K562 (cell line): ENCODE data around the gene CIART. TPM values are rescaled to one million over a fixed set of nuclear protein-coding genes. Genes with fewer than 3 reads are reported as not detected.

Experiments used
- ARHGAP35 ChIP-seq: fragments of 450-650 bp; IDR thresholded peaks from 2 replicates; pipeline ENCODE4 v1.6.1; 2018; ENCODE audit not compliant: partially characterized antibody
- BRD9 ChIP-seq: fragments of 450-650 bp; IDR thresholded peaks from 2 replicates; pipeline ENCODE4 v1.6.1; 2018; ENCODE audit warnings: low read depth; ENCODE audit not compliant: partially characterized antibody
- EP300 ChIP-seq: IDR thresholded peaks from 2 replicates; pipeline ENCODE4 v1.6.1; 2012; ENCODE audit warnings: low read length, improper control_type of control experiment
- EP400 ChIP-seq: fragments of 450-650 bp; IDR thresholded peaks from 2 replicates; pipeline ENCODE4 v1.6.1; 2017; ENCODE audit warnings: antibody characterized with exemption, mild to moderate bottlenecking, moderate library complexity
- FOXJ2 ChIP-seq: fragments of 200-800 bp; sonication (Bioruptor generic); IDR thresholded peaks from 2 replicates; pipeline ENCODE4 v1.6.1; 2016; ENCODE audit warnings: missing genetic modification characterization, missing compliant biosample characterization
- FOXP1 ChIP-seq: sonication (generic); formaldehyde crosslinking; IDR thresholded peaks from 2 replicates; pipeline ENCODE4 v1.8.0; 2022; ENCODE audit warnings: mild to moderate bottlenecking, missing genetic modification reagents
- GATAD2A ChIP-seq: fragments of 450-650 bp; IDR thresholded peaks from 2 replicates; pipeline ENCODE4 v1.6.1; 2017
- MBD2 ChIP-seq: sonication (generic); IDR thresholded peaks from 2 replicates; pipeline ENCODE4 v1.6.1; 2016; ENCODE audit warnings: low read depth, borderline replicate concordance
- NFE2L1 ChIP-seq: fragments of 450-650 bp; IDR thresholded peaks from 2 replicates; pipeline ENCODE4 v1.6.1; 2016; ENCODE audit warnings: missing genetic modification characterization, low read depth, mild to moderate bottlenecking, missing compliant biosample characterization, moderate library complexity, borderline replicate concordance
- PHF21A ChIP-seq: fragments of 450-650 bp; IDR thresholded peaks from 2 replicates; pipeline ENCODE4 v1.6.1; 2017; ENCODE audit warnings: low read depth, borderline replicate concordance
- RBBP5 ChIP-seq: fragments of 200-600 bp; sonication (generic); IDR thresholded peaks from 2 replicates; pipeline ENCODE4 v1.6.1; 2012; ENCODE audit warnings: borderline replicate concordance, mild to moderate bottlenecking, low read length, control low read depth, inconsistent platforms; ENCODE audit not compliant: insufficient read depth, poor library complexity, severe bottlenecking
- RBM39 ChIP-seq: fragments of 200-400 bp; formaldehyde crosslinking; optimal IDR thresholded peaks from 2 replicates; pipeline ENCODE3; 2018; ENCODE audit warnings: low read depth, low read length
- RCOR1 ChIP-seq, 2 experiments: IDR thresholded peaks; 2 replicates each; pipeline ENCODE4 v1.6.1; 2012; ENCODE audit warnings: low read depth in 2 of 2, low read length in 2 of 2, borderline replicate concordance in 1 of 2, improper control_type of control experiment in 1 of 2
- SMAD2 ChIP-seq: fragments of 150-350 bp; IDR thresholded peaks from 2 replicates; pipeline ENCODE4 v1.6.1; 2014; ENCODE audit warnings: low read depth, mild to moderate bottlenecking, low read length
- SNRNP70 ChIP-seq: fragments of 200-400 bp; formaldehyde crosslinking; optimal IDR thresholded peaks from 2 replicates; pipeline ENCODE3; 2017; ENCODE audit warnings: low read depth, low read length
- SOX6 ChIP-seq: fragments of 450-650 bp; IDR thresholded peaks from 2 replicates; pipeline ENCODE4 v1.6.1; 2014; ENCODE audit warnings: mild to moderate bottlenecking
- SP2 ChIP-seq: IDR thresholded peaks from 2 replicates; pipeline ENCODE4 v1.6.1; 2011; ENCODE audit warnings: mild to moderate bottlenecking, low read depth, low read length, moderate library complexity; ENCODE audit not compliant: poor library complexity, severe bottlenecking; ENCODE audit errors: extremely low read depth
- SREBF2 ChIP-seq: sonication (generic); formaldehyde crosslinking; IDR thresholded peaks from 2 replicates; pipeline ENCODE4 v1.4.0; 2020; ENCODE audit warnings: mild to moderate bottlenecking, missing genetic modification reagents
- TCF7 ChIP-seq: sonication (generic); IDR thresholded peaks from 2 replicates; pipeline ENCODE4 v1.6.1; 2016; ENCODE audit warnings: antibody characterized with exemption, borderline replicate concordance
- ZNF146 ChIP-seq: IDR thresholded peaks from one replicate; pipeline ENCODE4 v1.6.1; 2018; ENCODE audit warnings: missing compliant biosample characterization; ENCODE audit not compliant: unreplicated experiment
- polyA plus RNA-seq, 8 experiments: library from polyadenylated mRNA; depleted of rRNA in 4 of 8; stranded (reverse) in 5 of 8; unstranded in 3 of 8; fragments of >200 nt; fragmentation: Nextera tagmentation in 2 of 8; fragmentation: Illumina TruSeq in 1 of 8; extraction: Ambion mirVana in 2 of 8; extraction: Trizol in 1 of 8; gene quantifications; 2 replicates each; pipeline versions ENCODE4 v1.2.1 to v1.2.3, GENCODE V29; 2011 to 2014; ENCODE audit warnings: inconsistent platforms in 1 of 8, missing spikeins in 1 of 8
- total RNA-seq, 7 experiments: library from RNA; depleted of rRNA in 6 of 7; stranded (reverse); fragments of >200 nt in 6 of 7; fragmentation: Illumina TruSeq in 2 of 7; extraction: Trizol in 2 of 7; gene quantifications; 2 replicates each; pipeline versions ENCODE4 v1.2.1 to v1.2.3, GENCODE V29; 2011 to 2021; ENCODE audit warnings: low replicate concordance in 1 of 7
- TF ChIP-seq, protein P1 (sequence below), 2 experiments: fragments of 450-650 bp in 1 of 2; sonication (generic) in 1 of 2; formaldehyde crosslinking in 1 of 2; IDR thresholded peaks in 1 of 2; conservative IDR thresholded peaks in 1 of 2; 2 replicates each; pipeline versions ENCODE4 v1.6.1 to v1.8.1; 2016 to 2023; ENCODE audit warnings: mild to moderate bottlenecking in 2 of 2, moderate library complexity in 2 of 2, inconsistent platforms in 1 of 2, missing genetic modification reagents in 1 of 2
- TF ChIP-seq, protein P2 (sequence below), 2 experiments: fragments of 450-650 bp in 1 of 2; sonication (generic) in 1 of 2; formaldehyde crosslinking; conservative IDR thresholded peaks; 2 replicates each; pipeline versions ENCODE4 v1.4.0 to v1.8.1; 2020 to 2022; ENCODE audit warnings: mild to moderate bottlenecking in 1 of 2, missing genetic modification reagents in 1 of 2
- TF ChIP-seq, protein P3 (sequence below): fragments of 450-650 bp; conservative IDR thresholded peaks from 2 replicates; pipeline ENCODE4 v1.6.1; 2016; ENCODE audit warnings: missing genetic modification characterization, low read depth, mild to moderate bottlenecking, missing compliant biosample characterization, moderate library complexity

CIART gene
- total and polyA plus RNA-seq, 9 of the 15 experiments (the other 6 are each of a cell fraction or from before 2014, with no cell fraction given): 0.07 to 0.35 (median 0.19) TPM; not detected in 2

DNA sequence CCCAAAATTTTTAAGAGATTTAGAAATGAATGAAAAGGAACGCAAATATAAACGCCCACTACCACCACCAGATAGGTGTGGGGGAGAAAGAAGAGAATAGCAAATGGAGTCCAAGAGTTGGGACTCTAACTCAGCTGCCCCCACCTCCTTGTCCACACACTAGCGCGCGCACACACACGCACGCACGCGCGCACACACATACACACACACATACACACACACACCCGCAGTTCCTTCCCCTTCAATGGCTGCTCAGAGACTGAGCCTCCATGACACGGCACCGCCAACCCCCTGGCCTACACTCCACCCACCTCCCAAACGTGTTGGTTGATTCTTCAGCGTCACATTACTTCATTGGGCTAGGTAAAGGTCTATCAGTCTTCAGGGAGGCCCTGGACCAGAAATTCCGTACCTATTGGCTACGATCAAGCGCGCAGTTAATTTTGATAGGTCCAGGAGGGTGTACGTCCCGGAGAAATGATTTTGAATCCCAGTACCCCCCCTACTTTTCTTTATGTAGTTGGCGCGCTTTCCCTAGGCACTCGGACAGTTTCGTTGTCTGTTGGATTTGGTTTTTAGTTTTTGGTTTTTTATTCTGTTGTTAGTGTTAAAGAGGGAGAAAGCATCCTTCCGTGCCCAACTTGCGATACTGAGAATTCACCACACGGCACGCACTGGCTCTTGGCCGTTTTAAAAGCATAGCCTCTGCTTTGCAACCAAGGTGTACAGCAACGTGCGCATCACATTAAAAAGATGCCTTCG lies 46.3 kb upstream of the CIART start, which contains the start of gene ANP32E (continued):
- TF ChIP-seq, protein P1, sequence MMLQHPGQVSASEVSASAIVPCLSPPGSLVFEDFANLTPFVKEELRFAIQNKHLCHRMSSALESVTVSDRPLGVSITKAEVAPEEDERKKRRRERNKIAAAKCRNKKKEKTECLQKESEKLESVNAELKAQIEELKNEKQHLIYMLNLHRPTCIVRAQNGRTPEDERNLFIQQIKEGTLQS (IDR thresholded peaks at IDR 0.05): no peak
- TF ChIP-seq, protein P1 (CRISPR knock-in tag; conservative IDR thresholded peaks at IDR 0.05): no peak; the same call in 1 of the 2 replicates
- TF ChIP-seq SNRNP70 (no peak), SREBF2 (no peak), RCOR1 (IDR thresholded peaks at IDR 0.05; ENCODE audit: borderline replicate concordance in 1 of 2, low read depth in 2 of 2, low read length in 2 of 2) (no peak; a peak in 1 of 4 replicates), RBM39 (no peak), SP2 (peak; percentile 86), FOXP1 (CRISPR knock-in tag) (no peak), SMAD2 (no peak), GATAD2A (peak; percentile 99), SOX6 (peak; percentile 47; the same call in 1 of the 2 replicates), NFE2L1 (tag) (no peak), TCF7 (no peak), EP300 (no peak), FOXJ2 (tag) (no peak; the same call in 1 of the 2 replicates), ARHGAP35 (no peak), PHF21A (peak; percentile 20; the same call in 1 of the 2 replicates), ZNF146 (CRISPR knock-in tag) (no peak), BRD9 (peak; percentile 98), MBD2 (peak; percentile 98), RBBP5 (no peak), EP400 (peak; percentile 99)
- TF ChIP-seq, protein P2, sequence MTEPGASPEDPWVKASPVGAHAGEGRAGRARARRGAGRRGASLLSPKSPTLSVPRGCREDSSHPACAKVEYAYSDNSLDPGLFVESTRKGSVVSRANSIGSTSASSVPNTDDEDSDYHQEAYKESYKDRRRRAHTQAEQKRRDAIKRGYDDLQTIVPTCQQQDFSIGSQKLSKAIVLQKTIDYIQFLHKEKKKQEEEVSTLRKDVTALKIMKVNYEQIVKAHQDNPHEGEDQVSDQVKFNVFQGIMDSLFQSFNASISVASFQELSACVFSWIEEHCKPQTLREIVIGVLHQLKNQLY (CRISPR knock-in tag; conservative IDR thresholded peaks at IDR 0.05): peak in 1 of 2 experiments; percentile 83; a peak in 1 of 4 replicates
- TF ChIP-seq, protein P3, sequence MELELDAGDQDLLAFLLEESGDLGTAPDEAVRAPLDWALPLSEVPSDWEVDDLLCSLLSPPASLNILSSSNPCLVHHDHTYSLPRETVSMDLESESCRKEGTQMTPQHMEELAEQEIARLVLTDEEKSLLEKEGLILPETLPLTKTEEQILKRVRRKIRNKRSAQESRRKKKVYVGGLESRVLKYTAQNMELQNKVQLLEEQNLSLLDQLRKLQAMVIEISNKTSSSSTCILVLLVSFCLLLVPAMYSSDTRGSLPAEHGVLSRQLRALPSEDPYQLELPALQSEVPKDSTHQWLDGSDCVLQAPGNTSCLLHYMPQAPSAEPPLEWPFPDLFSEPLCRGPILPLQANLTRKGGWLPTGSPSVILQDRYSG: no peak
